Fibroblast of gingiva (primary cell): ENCODE results near the gene GATAD1.
"Not testable (repeated sequence)": the region's sequence is repeated elsewhere in the genome, so short reads cannot be mapped to it uniquely, and the experiment has no call there.

Experiments used
- DNase-seq: peaks from one replicate; pipeline ENCODE4 v3.0.0-alpha.2; 2011; ENCODE audit warnings: low read depth

Gene GATAD1

GRCh38 chr7:92447345-92448204 lies at the start of gene GATAD1:
TSS of gene GATAD1 (plus strand) at chr7:92447482. CDS start at chr7:92447730, 248 bp downstream.
- DNase-seq = peak; percentile 90

- no peak for DNase-seq
Observed at GRCh38 chr7:92397542-92397941, 49.7 kb upstream of the GATAD1 start.

GRCh38 chr7:92400013-92400412 lies 47.3 kb upstream of the GATAD1 start:
- DNase-seq = no peak

- peak; percentile 32 for DNase-seq
Observed at GRCh38 chr7:92402920-92403759, 44.1 kb upstream of the GATAD1 start.

- DNase-seq = no peak
Observed at GRCh38 chr7:92403760-92404074, 43.6 kb upstream of the GATAD1 start.

- DNase-seq = no peak
Observed at GRCh38 chr7:92404170-92404614, 43.1 kb upstream of the GATAD1 start.

- no peak for DNase-seq
Observed at GRCh38 chr7:92409357-92409756, 37.9 kb upstream of the GATAD1 start.

GRCh38 chr7:92410162-92410561 lies 37.1 kb upstream of the GATAD1 start:
- DNase-seq = not testable (repeated sequence)

- no peak for DNase-seq
Observed at GRCh38 chr7:92412745-92413144, 34.5 kb upstream of the GATAD1 start.

GRCh38 chr7:92413550-92413949 lies 33.7 kb upstream of the GATAD1 start:
- DNase-seq = no peak

GRCh38 chr7:92415225-92415624 lies 32.1 kb upstream of the GATAD1 start:
- DNase-seq = peak; percentile 75

GRCh38 chr7:92417913-92418312 lies 29.4 kb upstream of the GATAD1 start:
- DNase-seq = no peak

- DNase-seq = no peak
Observed at GRCh38 chr7:92421676-92422435, 25.4 kb upstream of the GATAD1 start.

GRCh38 chr7:92422926-92423325 lies 24.4 kb upstream of the GATAD1 start:
- no peak for DNase-seq

GRCh38 chr7:92423710-92424131 lies 23.6 kb upstream of the GATAD1 start:
- DNase-seq = no peak

GRCh38 chr7:92425311-92425947 lies 21.9 kb upstream of the GATAD1 start:
- DNase-seq = no peak

- DNase-seq = no peak
Observed at GRCh38 chr7:92427193-92427592, 20.1 kb upstream of the GATAD1 start.

- DNase-seq = no peak
Observed at GRCh38 chr7:92432299-92432946, 14.9 kb upstream of the GATAD1 start.

GRCh38 chr7:92433019-92433418 lies 14.3 kb upstream of the GATAD1 start:
- no peak for DNase-seq

GRCh38 chr7:92435542-92435941 lies 11.7 kb upstream of the GATAD1 start:
- DNase-seq = no peak
